Measurements from ENCODE around the gene KIAA1671.

GRCh38 chr22:25148149-25148691 is 195.7 kb downstream of the KIAA1671 start:
- TF ChIP-seq RCOR1 (IDR thresholded peaks at IDR 0.05; ENCODE audit: low read length) = no peak
- no peak for TF ChIP-seq EZH2phosphoT487 (IDR thresholded peaks at IDR 0.05; ENCODE audit: borderline replicate concordance, low read depth)
